Uterus (tissue), 4 donors: ENCODE measurements around the gene TUBA1C. TPM values are rescaled to one million over a fixed set of nuclear protein-coding genes. Genes with fewer than 3 reads are reported as not detected.
"Not testable (repeated sequence)": the region's sequence is repeated elsewhere in the genome, so short reads cannot be mapped to it uniquely, and the experiment has no call there.

Experiments used
- DNase-seq, 2 donors: peaks; one replicate each; pipeline ENCODE4 v3.0.0-alpha.2; 2019 to 2020
- H3K27ac ChIP-seq, 2 donors: fragments of 200-600 bp; sonication (generic); 1 replicate in 1 of 2; 2 replicates in 1 of 2; pipeline ENCODE4 v1.5.1; 2016 to 2018
- H3K27me3 ChIP-seq, 2 donors: fragments of 200-600 bp; sonication (generic); one replicate each; pipeline ENCODE4 v1.5.1; 2018 to 2019; ENCODE audit warnings: control low read depth in 1 of 2
- H3K36me3 ChIP-seq, 2 donors: fragments of 200-600 bp; sonication (generic); one replicate each; pipeline ENCODE4 v1.5.1; 2019; ENCODE audit warnings: control low read depth in 1 of 2
- H3K4me1 ChIP-seq, 2 donors: fragments of 200-600 bp; sonication (generic); one replicate each; pipeline ENCODE4 v1.5.1; 2018 to 2019; ENCODE audit warnings: control low read depth in 1 of 2
- H3K4me3 ChIP-seq, 2 donors: fragments of 200-600 bp; sonication (generic); 1 replicate in 1 of 2; 2 replicates in 1 of 2; pipeline ENCODE4 v1.5.1; 2018 to 2019; ENCODE audit warnings: mild to moderate bottlenecking in 1 of 2
- H3K9me3 ChIP-seq, 2 donors: fragments of 200-600 bp; sonication (generic); one replicate each; pipeline ENCODE4 v1.5.1; 2019; ENCODE audit warnings: control low read depth in 1 of 2
- CTCF ChIP-seq, 4 experiments: fragments of 200-600 bp in 2 of 4; fragments of 450-650 bp in 2 of 4; sonication (generic) in 2 of 4; IDR thresholded peaks; one replicate each; pipeline ENCODE4 v1.5.1; 2016 to 2019; ENCODE audit warnings: antibody characterized with exemption in 4 of 4, mild to moderate bottlenecking in 2 of 4, moderate library complexity in 1 of 4
- POLR2A ChIP-seq, 2 donors: fragments of 450-650 bp; IDR thresholded peaks; one replicate each; pipeline ENCODE4 v1.6.1; 2016; ENCODE audit warnings: antibody characterized with exemption in 2 of 2, mild to moderate bottlenecking in 1 of 2, moderate library complexity in 1 of 2
- intact Hi-C: fragments of 100-400 bp; cut with DNase I; formaldehyde crosslinking; loops from one replicate; pipeline ENCODE4 v1.15.1; 2023; ENCODE audit warnings: low total_unique reads
- total RNA-seq, 4 donors: library from RNA; depleted of rRNA in 3 of 4; stranded (reverse); fragments of >200 nt in 3 of 4; gene quantifications; one replicate each; pipeline versions ENCODE4 v1.1.0 to v1.2.4, GENCODE V29; 2014 to 2023
- donor health status: DM: yes; HTN: yes; CAD: no.

Gene TUBA1C
- total RNA-seq, 4 donors from 2014 or later: 30.7 to 90.0 (median 74.6) TPM

DNA sequence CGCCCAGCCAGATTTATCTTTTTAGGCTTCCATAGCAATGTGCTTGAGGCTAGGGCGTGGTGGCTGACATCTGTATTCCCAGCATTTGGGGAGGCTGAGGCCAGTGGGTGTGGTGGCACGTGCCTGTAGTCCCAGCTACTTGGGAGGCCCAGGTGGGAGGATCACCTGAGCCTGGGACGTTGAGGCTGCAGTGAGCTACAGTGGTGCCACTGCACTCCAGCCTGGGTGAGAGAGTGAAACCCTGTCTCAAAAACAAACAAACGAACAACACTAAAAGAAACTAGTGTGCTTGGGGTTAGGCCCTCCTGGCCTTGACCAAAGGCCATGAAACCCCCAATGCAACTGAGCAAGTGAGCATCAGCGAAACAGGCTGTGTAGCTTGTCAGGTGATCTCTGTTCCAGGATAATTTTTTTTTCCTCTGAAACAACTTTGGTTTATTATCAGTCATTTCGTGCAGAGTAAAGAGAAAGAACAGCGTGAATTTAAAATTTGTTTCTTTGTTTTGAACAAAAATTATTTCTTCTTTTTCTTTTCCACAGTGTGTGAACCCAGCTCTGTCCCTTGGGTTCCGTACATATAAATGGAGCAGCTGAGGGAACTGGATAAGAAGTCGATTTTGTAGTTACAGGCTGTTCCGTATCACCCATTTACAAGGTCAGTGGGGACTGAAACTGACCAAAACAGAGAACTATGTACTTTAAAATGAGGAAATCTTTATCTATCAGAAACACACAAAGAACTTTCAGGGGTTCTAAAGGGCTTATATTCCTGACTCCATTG is 8.8 kb upstream of the TUBA1C start:
- H3K27ac ChIP-seq: no peak overlapping the region
- H3K36me3 ChIP-seq: no peaks in the 10 kb centered on the region
- intact Hi-C loops: no loop called here
- no peak overlapping the region for H3K4me3 ChIP-seq
- no peaks in the 10 kb centered on the region for H3K27me3 ChIP-seq
- no peak for TF ChIP-seq POLR2A (IDR thresholded peaks at IDR 0.05)
- no peak for TF ChIP-seq CTCF (IDR thresholded peaks at IDR 0.05)
- H3K4me1 ChIP-seq: no peaks in the 10 kb centered on the region
- DNase-seq: no peak
- H3K9me3 ChIP-seq: no peaks in the 10 kb centered on the region

DNA sequence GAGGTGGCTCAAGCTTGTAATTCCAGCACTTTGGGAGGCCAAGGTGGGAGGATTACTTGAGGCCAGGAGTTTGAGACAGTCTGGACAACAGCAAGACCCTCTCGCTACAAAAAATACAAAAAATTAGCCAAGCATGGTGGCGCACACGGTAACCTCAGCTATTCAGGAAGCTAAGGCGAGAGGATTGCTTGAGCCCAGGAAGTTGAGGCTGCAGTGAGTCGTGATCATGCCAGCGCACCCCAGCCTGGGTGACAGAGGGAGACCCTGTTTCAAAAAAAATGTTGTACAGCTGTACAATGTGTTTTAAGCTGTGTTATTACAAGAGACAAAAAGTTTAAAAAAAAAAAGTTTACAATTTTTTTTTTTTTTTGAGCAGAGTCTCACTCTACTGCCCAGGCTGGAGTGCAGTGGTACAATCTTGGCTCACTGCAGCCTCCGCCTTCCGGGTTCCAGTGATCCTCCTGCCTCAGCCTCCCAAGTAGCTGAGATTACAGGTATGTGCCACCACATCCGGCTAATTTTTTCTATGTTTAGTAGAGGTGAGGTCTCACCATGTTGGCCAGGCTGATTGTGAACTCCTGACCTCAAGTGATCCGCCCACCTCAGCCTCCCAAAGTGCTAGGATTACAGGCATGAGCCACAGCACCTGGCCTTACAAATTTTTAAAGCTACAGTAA is 7.2 kb upstream of the TUBA1C start:
- H3K36me3 ChIP-seq, H3K4me3 ChIP-seq, intact Hi-C loops, H3K27ac ChIP-seq, DNase-seq, H3K9me3 ChIP-seq, H3K27me3 ChIP-seq, H3K4me1 ChIP-seq: not testable (repeated sequence)

DNA sequence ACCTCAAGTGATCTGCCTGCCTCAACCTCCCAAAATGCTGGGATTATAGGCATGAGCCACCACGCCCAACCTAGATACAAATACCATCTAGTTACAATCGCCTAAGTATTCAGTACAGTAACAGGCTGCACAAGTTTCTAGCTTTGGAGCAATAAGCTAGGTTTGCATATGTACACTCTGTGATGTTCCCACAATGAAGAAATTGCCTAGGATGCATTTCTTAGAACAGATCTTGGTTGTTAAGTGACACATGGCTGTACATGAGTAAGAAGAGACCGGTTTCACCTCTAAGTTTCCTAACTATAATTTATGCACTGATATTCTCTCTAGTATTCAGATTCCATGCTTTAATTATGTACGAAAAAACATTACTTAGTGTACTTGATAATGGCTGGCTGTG is 5.4 kb upstream of the TUBA1C start:
- DNase-seq: no peak
- intact Hi-C loops: no loop called here
- H3K4me1 ChIP-seq: no peaks in the 10 kb centered on the region
- H3K4me3 ChIP-seq: no peak overlapping the region
- H3K27ac ChIP-seq: no peak overlapping the region
- no peaks in the 10 kb centered on the region for H3K9me3 ChIP-seq
- TF ChIP-seq CTCF (IDR thresholded peaks at IDR 0.05): no peak
- no peak for TF ChIP-seq POLR2A (IDR thresholded peaks at IDR 0.05)
- no peaks in the 10 kb centered on the region for H3K36me3 ChIP-seq
- no peaks in the 10 kb centered on the region for H3K27me3 ChIP-seq

GRCh38 chr12:49260166-49260565 is 4.7 kb upstream of the TUBA1C start:
- peak overlapping the region; percentile 19 to 47 for H3K27ac ChIP-seq
- no peaks in the 10 kb centered on the region for H3K27me3 ChIP-seq
- no peak for DNase-seq
- no peaks in the 10 kb centered on the region for H3K9me3 ChIP-seq
- intact Hi-C loops: no loop called here
- H3K36me3 ChIP-seq: no peaks in the 10 kb centered on the region
- TF ChIP-seq POLR2A (IDR thresholded peaks at IDR 0.05) (no peak), CTCF (IDR thresholded peaks at IDR 0.05) (no peak)
- no peak overlapping the region for H3K4me3 ChIP-seq
- no peaks in the 10 kb centered on the region for H3K4me1 ChIP-seq

DNA sequence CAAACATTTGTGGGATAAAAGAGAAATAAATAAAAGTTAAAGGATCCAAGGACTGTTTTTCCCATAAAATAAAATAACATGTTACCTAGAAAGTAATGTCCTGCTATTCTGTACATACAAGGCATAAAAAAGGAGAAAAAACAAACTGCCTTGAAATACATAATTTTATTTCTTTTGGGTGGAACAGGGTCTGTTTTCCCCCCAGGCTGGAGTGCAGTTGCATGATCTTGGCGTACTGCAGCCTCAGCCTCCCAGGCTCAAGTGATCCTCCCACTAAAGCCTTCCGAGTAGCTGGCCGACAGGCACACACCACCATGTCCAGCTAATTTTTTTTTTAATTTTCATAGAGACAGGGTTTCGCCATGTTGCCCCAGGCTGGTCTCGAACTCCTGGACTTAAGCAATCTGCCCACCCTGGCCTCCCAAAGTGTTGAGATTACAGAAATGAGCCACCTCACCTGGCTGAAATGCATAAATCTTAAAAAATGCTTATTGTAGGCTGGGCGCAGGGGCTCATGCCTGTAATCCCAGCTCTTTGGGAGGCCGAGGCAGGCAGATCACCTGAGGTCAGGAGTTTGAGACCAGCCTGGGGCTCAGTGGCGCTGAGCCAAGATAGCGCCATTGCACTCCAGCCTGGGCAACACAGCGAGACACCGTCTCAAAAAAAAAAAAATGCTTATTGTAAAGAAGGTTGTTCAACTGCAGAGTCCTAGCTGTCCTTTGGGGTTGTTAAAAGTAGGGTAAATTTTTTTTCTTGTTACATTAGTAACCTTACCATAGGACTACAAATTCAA is 4.1 kb upstream of the TUBA1C start:
- TF ChIP-seq CTCF (IDR thresholded peaks at IDR 0.05) (no peak), POLR2A (IDR thresholded peaks at IDR 0.05) (no peak)
- DNase-seq: no peak
- Histone ChIP-seq H3K36me3 (no peaks in the 10 kb centered on the region), H3K9me3 (no peaks in the 10 kb centered on the region), H3K27ac (peak overlapping the region; percentile 19 to 47), H3K4me3 (no peak overlapping the region), H3K4me1 (no peaks in the 10 kb centered on the region), H3K27me3 (no peaks in the 10 kb centered on the region)
- intact Hi-C loops: no loop called here
